Central memory CD8-positive, alpha-beta T cell (primary cell): ENCODE measurements around the gene PDE5A.

ENCODE experiments used
- ATAC-seq: fragments of 150-1000 bp; cut with Tn5 transposase; replicated peaks from 2 replicates; pipeline ENCODE4 v1.10.0; 2022; ENCODE audit warnings: mild to moderate bottlenecking, moderate FRiP score, moderate number of reproducible peaks; ENCODE audit not compliant: poor library complexity, severe bottlenecking; ENCODE audit errors: extremely low read depth
- DNase-seq, 2 donors: peaks; one replicate each; pipeline ENCODE4 v3.0.0; 2021; ENCODE audit warnings: low spot score in 2 of 2
- H3K27ac Mint-ChIP-seq: one replicate; pipeline ENCODE4 v1.8.0; 2022; ENCODE audit warnings: low read depth, mild to moderate bottlenecking, moderate library complexity, mixed read lengths
- H3K27me3 Mint-ChIP-seq: one replicate; pipeline ENCODE4 v1.8.0; 2022; ENCODE audit warnings: mixed read lengths
- H3K36me3 Mint-ChIP-seq: one replicate; pipeline ENCODE4 v1.8.0; 2022; ENCODE audit warnings: mild to moderate bottlenecking, moderate library complexity, mixed read lengths; ENCODE audit not compliant: insufficient read depth
- H3K4me1 Mint-ChIP-seq: one replicate; pipeline ENCODE4 v1.8.0; 2022; ENCODE audit warnings: mixed read lengths
- H3K4me3 Mint-ChIP-seq: one replicate; pipeline ENCODE4 v1.8.0; 2022; ENCODE audit warnings: mild to moderate bottlenecking, moderate library complexity, mixed read lengths
- H3K9me3 Mint-ChIP-seq: one replicate; pipeline ENCODE4 v1.8.0; 2022; ENCODE audit warnings: mixed read lengths

PDE5A gene

DNA sequence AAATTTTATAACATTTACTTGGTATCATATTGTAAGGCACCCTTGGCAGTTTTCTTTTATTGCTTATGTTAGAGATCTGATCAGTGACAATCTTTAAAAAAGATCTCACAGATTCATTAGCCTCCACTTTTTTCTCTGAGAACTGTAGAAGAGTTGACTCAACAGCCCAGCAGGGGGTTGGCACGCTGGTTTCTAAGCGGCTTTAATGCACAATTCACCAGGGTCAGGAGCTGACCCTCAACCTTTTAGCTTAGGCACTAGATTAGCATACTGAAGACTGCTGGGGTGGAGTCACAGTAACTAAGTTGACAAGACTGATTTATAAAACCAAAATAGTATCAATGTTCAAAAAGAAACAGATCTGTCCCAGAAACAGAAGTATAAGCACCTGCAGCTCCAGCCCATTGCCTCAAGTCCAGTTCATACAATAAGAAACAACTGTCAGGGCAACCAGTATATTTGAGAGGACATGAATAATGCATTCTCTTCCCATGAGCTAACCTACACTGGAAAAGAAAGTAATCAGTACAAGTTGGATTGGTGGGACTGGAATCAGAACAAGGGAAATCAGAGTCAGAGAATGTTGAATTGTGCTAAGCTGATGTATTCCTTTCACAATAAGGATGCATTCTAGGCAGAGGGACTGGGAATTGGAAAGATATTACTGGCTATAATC is 77.6 kb downstream of the PDE5A start:
- Mint-ChIP-seq H3K36me3 (peaks cover 7% of the 10 kb centered on the region), H3K9me3 (no peaks in the 10 kb centered on the region), H3K4me1 (no peaks in the 10 kb centered on the region), H3K4me3 (no peak overlapping the region), H3K27me3 (no peaks in the 10 kb centered on the region), H3K27ac (no peak overlapping the region)
- DNase-seq, result no peak
- ATAC-seq, result no peak

DNA sequence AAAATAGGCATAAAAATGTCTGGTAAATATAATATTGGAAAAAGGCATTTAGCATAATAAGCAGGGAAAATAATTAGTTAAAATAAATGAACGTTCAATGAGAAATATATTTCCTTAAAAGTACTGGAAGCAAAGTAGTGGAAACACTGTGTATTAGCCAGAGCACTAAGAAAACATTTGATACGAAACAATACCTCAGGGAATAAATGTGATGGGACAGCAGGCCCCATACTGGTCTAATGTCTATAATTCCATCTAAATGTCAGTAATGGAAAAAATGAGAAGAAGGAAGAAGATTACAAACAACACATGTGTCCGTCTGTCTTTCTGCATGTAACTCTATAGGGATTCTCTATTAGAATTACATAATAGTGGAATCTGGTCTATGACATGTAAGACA is 79.0 kb downstream of the PDE5A start:
- Mint-ChIP-seq H3K27me3 (no peaks in the 10 kb centered on the region), H3K9me3 (no peaks in the 10 kb centered on the region), H3K4me1 (no peaks in the 10 kb centered on the region), H3K4me3 (no peak overlapping the region), H3K36me3 (peaks cover 7% of the 10 kb centered on the region), H3K27ac (no peak overlapping the region)
- ATAC-seq (no peak), DNase-seq (no peak)

DNA sequence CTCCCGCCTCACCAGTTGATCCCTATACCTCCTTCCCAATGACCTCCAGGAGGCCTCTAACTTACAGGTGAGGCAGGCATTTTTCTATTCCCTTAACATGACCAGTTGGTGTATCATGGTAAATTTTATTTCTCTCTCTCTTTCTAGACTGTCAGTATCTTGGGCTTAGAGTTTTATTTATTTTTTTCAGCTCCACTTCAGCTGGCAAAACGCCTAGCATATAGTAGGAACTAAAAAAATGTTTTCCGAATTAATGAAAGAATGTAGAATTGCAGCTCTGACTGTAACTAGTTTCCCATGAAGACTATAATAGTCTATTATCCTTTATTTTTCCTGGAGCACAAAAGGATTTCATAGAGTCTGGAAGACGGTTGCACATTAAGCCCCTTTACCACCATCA is 84.8 kb downstream of the PDE5A start:
- no peak for DNase-seq

DNA sequence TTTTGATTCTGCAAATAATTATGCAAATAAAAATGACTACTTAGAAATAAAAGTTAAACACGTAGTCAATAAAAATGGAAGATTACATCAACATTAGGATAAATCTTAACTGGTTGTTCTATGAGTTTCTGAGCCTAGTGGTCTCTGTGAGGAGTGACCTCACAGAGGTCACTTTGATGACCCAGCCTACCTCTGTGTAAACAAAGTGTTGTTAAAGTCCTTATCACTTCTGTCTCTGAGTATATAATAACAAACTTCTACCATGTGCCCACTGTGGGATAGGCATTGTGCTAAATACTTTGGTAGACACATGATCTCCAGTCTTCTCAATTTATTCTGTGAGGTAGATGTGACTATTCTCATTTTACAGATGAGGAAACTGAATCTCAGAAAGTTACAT is 85.4 kb downstream of the PDE5A start:
- Mint-ChIP-seq H3K36me3 (peaks cover 2% of the 10 kb centered on the region), H3K9me3 (no peaks in the 10 kb centered on the region), H3K4me1 (no peaks in the 10 kb centered on the region), H3K4me3 (no peak overlapping the region), H3K27ac (no peak overlapping the region), H3K27me3 (no peaks in the 10 kb centered on the region)
- no peak for ATAC-seq
- no peak for DNase-seq

More for the DNA sequence above, 84.8 kb downstream of the PDE5A start:
- Mint-ChIP-seq H3K36me3 (peaks cover 3% of the 10 kb centered on the region), H3K27me3 (no peaks in the 10 kb centered on the region), H3K27ac (no peak overlapping the region), H3K4me1 (no peaks in the 10 kb centered on the region), H3K4me3 (no peak overlapping the region), H3K9me3 (no peaks in the 10 kb centered on the region)
- ATAC-seq, result no peak

DNA sequence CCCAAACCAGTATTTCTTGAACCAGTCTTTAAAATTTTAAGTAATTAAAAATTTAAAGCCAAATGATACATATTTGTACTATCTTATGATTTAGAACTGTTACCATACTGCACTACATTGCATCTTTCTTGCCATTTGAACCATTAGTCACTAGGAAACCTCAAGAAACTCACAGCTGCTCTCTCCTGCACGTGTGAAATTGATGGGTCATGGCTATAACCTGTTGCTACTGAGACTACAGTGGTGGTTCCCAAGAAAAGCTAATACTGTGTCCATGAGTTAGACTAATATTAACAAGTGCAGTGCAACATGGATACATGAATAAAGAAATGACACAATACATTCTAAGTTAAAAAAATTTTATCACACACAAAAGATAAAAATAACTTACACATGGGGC is 88.4 kb downstream of the PDE5A start:
- no peak for DNase-seq
- Mint-ChIP-seq H3K4me3 (no peak overlapping the region), H3K9me3 (no peaks in the 10 kb centered on the region), H3K27me3 (no peaks in the 10 kb centered on the region), H3K36me3 (no peaks in the 10 kb centered on the region), H3K4me1 (no peaks in the 10 kb centered on the region), H3K27ac (no peak overlapping the region)
- ATAC-seq, result no peak

DNA sequence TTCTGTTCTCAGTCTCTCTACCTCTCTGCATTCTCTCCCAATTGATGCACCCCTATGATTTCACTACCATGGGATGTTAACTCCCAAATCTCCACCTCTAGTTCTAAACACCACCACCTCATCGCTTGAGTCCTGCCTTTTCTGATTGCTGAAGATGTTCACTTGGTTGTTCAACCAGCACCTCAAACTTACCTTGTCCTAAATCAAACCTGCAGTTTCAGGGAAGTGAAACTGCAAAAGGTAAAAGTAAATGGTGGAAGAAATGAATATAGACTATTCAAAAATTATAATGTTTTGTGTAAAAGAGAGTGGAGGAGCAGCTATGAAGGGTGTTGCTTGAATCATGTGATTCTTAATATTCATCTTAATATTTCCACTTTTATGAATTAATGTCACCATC is 91.0 kb downstream of the PDE5A start:
- no peak overlapping the region for H3K4me3 Mint-ChIP-seq
- H3K9me3 Mint-ChIP-seq, result no peaks in the 10 kb centered on the region
- DNase-seq (no peak), ATAC-seq (no peak)
- no peak overlapping the region for H3K27ac Mint-ChIP-seq
- peaks cover 3% of the 10 kb centered on the region for H3K36me3 Mint-ChIP-seq
- H3K4me1 Mint-ChIP-seq, result no peaks in the 10 kb centered on the region
- no peaks in the 10 kb centered on the region for H3K27me3 Mint-ChIP-seq

DNA sequence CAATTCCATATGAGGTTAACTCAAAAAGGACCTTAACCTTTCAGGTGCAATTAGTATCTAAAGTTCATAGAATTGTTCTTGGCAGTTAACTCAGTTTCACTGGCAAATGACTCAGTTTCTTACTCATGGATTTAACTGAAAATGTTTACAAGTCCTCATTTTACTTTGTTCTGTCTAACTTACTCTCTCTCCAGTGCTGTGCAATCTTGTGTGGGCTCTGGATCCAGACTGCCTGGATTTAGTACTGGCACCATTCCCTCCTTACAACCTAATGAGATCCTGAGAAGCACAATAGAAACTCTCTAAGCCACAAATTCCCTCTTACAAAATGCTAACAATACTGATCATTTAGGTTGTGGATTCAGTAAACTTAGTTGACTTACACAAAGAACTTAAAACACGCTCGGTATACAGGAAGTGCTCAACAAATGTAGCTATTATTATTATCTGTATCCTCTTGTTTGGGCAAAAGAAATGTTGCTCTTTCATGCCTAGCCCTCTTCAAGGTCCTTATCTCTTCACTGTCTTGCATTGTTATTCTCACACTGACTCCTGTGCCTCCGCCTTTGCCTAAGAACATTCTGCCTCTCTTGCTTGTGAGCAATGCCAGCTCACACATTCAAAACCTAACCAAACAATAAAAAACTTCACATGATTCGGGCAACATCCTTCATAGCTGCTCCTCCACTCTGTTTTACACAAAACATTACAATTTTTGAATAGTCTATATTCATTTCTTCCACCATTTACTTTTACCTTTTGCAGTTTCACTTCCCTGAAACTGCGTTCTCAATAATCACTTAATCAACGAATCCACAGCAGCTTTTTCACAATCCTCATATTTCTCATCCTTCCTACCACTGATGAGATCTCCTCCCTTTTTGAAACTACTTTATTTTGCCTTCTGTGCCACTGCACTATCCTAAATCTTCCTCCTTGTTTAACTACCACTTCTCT is 91.8 kb downstream of the PDE5A start:
- ATAC-seq (no peak), DNase-seq (no peak)
- Mint-ChIP-seq H3K27me3 (no peaks in the 10 kb centered on the region), H3K27ac (no peak overlapping the region), H3K4me3 (no peak overlapping the region), H3K36me3 (peaks cover 3% of the 10 kb centered on the region), H3K9me3 (no peaks in the 10 kb centered on the region), H3K4me1 (no peaks in the 10 kb centered on the region)

DNA sequence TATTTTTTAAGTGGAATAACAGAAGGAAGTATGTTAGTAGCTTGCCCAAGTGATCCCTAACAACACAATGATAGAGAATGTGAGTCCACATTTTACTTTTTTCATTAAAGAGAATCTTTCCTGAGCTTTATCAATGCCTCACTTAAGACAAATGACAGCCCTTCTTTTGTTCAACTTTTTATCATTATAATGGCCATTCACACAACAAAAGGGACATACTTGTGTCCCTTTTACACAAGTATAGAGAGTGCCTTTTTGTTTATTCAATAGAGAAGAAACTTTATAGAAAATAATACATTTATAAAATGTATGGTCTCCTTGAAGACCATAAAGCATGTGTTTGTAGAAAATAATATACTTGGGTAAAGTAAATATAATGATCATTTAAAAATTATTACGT is 96.3 kb downstream of the PDE5A start:
- no peak overlapping the region for H3K27ac Mint-ChIP-seq
- no peak overlapping the region for H3K4me3 Mint-ChIP-seq
- no peaks in the 10 kb centered on the region for H3K9me3 Mint-ChIP-seq
- H3K36me3 Mint-ChIP-seq, result peaks cover 5% of the 10 kb centered on the region
- H3K4me1 Mint-ChIP-seq, result no peaks in the 10 kb centered on the region
- DNase-seq (no peak), ATAC-seq (no peak)
- H3K27me3 Mint-ChIP-seq, result no peaks in the 10 kb centered on the region

DNA sequence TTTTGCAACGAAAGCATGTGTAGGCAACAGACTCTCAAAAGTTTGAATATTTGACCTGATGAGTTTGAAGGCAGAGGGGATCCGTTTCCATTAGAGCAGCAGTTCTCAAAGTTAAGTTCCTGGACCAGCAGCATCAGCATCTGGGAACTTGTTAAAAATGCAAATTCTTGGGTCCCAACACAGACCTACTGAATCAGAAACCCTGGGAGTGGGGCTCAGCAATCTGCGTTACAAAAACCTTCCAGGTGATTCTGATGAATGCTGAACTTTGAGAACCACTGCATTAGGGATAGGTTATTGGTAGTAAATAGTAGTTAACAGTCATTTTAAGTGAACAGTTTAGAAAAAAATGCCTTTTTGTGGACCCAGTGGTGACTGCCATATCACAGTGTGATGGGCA is 98.8 kb downstream of the PDE5A start:
- no peaks in the 10 kb centered on the region for H3K9me3 Mint-ChIP-seq
- H3K27ac Mint-ChIP-seq, result no peak overlapping the region
- no peaks in the 10 kb centered on the region for H3K27me3 Mint-ChIP-seq
- ATAC-seq (no peak), DNase-seq (no peak)
- peaks cover 4% of the 10 kb centered on the region for H3K36me3 Mint-ChIP-seq
- no peaks in the 10 kb centered on the region for H3K4me1 Mint-ChIP-seq
- H3K4me3 Mint-ChIP-seq, result no peak overlapping the region

DNA sequence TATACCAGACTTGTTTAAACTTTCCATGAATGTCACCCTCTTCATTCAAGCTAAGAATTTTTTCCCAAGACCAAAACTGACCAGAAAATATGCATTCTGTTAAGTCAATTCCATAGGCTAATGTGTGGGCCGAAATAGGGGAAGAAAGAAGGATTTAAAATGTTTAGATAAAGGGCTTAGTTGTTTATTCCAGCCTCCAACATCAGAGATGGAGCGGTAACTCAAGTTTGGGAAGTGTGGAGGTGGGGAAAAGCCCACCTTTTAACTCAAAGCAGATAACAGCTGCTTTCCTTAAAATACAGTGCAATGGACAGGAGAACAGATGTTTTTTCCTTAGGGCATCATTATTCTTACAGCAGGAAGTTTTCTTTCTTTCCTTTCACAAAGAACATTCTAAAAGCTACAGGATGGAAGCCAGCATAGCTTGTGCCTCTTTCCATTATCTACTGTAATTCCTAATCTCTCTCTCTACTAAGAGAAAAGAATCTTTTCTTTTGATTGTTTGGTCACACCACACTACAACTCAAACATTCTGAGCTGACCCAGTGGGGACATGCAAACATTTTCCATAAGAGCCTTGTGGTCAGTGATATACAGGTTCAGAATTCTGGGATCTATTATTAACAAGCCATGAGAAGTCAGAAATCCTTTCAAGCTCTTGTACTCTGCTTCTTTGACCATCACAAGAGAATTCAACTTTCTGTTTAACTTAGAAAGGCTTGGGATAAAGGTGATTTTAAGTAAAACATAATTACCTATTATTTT is 101.6 kb downstream of the PDE5A start:
- H3K27ac Mint-ChIP-seq, result no peak overlapping the region

DNA sequence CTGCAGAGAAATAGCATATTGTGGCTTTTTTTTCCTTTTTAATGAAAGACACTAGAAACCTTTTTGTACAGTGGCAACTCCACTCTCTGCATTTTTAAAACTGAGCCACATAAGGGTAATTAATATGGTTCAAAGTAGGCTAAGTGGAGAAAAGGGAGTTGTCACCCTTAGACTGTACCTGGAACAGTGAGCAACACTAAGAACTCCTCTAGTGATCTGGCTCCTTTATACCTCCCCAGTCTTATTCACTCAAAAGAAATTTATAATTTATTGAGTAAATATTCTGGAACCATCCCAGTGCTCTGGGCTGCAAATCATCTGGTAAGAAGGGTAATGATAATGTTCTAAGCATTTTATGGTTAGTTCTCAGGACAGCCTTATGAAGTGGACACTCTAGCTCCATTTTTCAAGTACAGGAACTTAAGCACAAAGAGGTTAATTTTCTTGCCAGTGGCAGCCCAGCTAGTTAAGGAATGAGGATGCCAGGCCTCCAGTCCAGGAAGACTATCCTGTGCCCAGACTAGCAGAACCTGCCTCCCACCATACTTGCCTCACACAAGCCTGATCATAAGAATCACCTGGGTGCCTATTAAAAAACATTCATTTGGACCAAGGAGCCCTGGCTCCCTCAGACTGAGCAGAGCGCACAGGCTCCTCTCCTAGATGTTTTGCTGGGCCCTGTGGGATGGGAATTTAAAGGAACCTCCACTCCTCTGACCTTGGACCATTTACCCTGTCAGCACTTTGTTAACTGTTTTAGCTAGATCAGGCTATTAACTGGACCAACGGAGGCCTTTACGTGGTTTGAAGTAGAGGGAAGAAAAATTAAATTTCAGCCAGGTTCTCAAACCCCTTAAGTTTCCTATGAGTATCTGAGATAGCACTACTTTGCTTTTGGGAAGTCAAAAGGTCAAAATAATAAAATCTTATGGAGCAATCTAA is 102.6 kb downstream of the PDE5A start:
- Mint-ChIP-seq H3K36me3 (peaks cover 2% of the 10 kb centered on the region), H3K4me3 (no peak overlapping the region), H3K27me3 (no peaks in the 10 kb centered on the region), H3K27ac (no peak overlapping the region), H3K4me1 (no peaks in the 10 kb centered on the region), H3K9me3 (no peaks in the 10 kb centered on the region)
- ATAC-seq (no peak), DNase-seq (no peak)

More for the DNA sequence above, 101.6 kb downstream of the PDE5A start:
- peaks cover 2% of the 10 kb centered on the region for H3K36me3 Mint-ChIP-seq
- ATAC-seq (no peak), DNase-seq (no peak)
- H3K27me3 Mint-ChIP-seq, result no peaks in the 10 kb centered on the region
- H3K4me3 Mint-ChIP-seq, result no peak overlapping the region
- H3K9me3 Mint-ChIP-seq, result no peaks in the 10 kb centered on the region
- no peaks in the 10 kb centered on the region for H3K4me1 Mint-ChIP-seq
